ENCODE results near the gene QSOX1. TPM values are rescaled to one million over a fixed set of nuclear protein-coding genes. Genes with fewer than 3 reads are reported as not detected.

QSOX1 gene
- total RNA-seq, 1 donor from 2014 or later, result 221 TPM

DNA sequence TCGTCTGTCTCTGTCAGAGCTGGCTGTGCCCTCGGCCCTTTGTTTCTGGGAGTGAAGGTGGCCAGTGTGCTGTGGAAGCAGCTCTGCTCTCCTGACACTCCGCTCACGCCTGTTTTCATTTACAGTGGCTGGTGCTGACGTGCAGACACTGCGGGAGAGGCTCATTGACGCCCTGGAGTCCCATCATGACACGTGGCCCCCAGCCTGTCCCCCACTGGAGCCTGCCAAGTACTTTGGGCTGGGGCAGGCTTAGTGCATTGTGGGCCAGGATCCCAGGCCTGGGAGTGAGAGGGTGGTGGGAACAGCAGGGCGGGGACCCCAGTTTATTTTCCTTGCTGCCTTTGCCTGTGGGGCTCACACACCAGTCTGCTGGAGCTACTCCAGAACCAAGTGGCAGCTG is 21.1 kb downstream of the QSOX1 start:
- peaks cover 22% of the 10 kb centered on the region for H3K36me3 Mint-ChIP-seq (ENCODE audit: insufficient read depth)
- H3K9me3 Mint-ChIP-seq (ENCODE audit: low read depth), result no peaks in the 10 kb centered on the region
- TF ChIP-seq CTCF (IDR thresholded peaks at IDR 0.05; ENCODE audit: unreplicated experiment), result no peak
- H3K4me3 Mint-ChIP-seq (ENCODE audit: low read depth), result no peak overlapping the region
- no peaks in the 10 kb centered on the region for H3K27me3 Mint-ChIP-seq
- H3K4me1 Mint-ChIP-seq (ENCODE audit: low read depth), result peaks cover 6% of the 10 kb centered on the region
- DNase-seq (ENCODE audit: low spot score, unreplicated experiment), result no peak
- H3K27ac Mint-ChIP-seq, result no peak overlapping the region

- TF ChIP-seq CTCF (IDR thresholded peaks at IDR 0.05; ENCODE audit: unreplicated experiment), result no peak
- peaks cover 18% of the 10 kb centered on the region for H3K36me3 Mint-ChIP-seq (ENCODE audit: insufficient read depth)
- DNase-seq (ENCODE audit: low spot score, unreplicated experiment), result no peak
- H3K4me1 Mint-ChIP-seq (ENCODE audit: low read depth), result no peaks in the 10 kb centered on the region
- no peak overlapping the region for H3K27ac Mint-ChIP-seq
- no peak overlapping the region for H3K4me3 Mint-ChIP-seq (ENCODE audit: low read depth)
- no peaks in the 10 kb centered on the region for H3K27me3 Mint-ChIP-seq
- no peaks in the 10 kb centered on the region for H3K9me3 Mint-ChIP-seq (ENCODE audit: low read depth)
Measured at GRCh38 chr1:180176965-180177364, 22.3 kb downstream of the QSOX1 start.

- Mint-ChIP-seq H3K27me3 (no peaks in the 10 kb centered on the region), H3K36me3 (ENCODE audit: insufficient read depth) (peaks cover 18% of the 10 kb centered on the region), H3K4me3 (ENCODE audit: low read depth) (no peak overlapping the region), H3K9me3 (ENCODE audit: low read depth) (no peaks in the 10 kb centered on the region), H3K27ac (no peak overlapping the region), H3K4me1 (ENCODE audit: low read depth) (no peaks in the 10 kb centered on the region)
- no peak for TF ChIP-seq CTCF (IDR thresholded peaks at IDR 0.05; ENCODE audit: unreplicated experiment)
- no peak for DNase-seq (ENCODE audit: low spot score, unreplicated experiment)
Measured at GRCh38 chr1:180177931-180178330, 23.3 kb downstream of the QSOX1 start.

DNA sequence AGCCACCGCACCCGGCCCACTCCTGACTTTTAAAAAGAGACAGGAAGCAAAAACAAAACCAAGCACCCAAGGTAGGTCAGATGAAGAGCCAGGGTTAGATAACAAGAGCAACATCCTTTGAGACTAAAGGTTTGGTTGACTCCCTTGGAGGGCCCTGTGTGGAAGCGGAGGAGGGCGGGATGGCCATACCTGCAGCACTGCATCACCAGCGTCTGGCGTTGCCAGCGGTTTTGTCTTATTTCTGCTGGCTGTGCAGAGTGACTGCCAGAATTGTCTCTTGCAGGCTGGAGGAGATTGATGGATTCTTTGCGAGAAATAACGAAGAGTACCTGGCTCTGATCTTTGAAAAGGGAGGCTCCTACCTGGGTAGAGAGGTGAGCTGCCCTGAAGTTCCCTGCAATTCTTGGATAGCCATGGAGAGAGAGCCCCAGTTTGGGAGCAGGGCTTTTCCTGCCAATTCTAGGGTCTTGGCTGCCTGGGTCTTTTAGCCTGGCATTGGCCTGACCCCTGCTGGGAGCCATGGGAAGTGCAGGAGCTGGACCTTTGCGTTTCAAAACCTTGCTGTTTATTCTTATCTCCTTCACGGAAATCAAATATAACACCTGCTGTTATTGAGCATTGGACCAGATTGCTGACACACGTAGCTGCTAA is 24.0 kb downstream of the QSOX1 start:
- peaks cover 17% of the 10 kb centered on the region for H3K36me3 Mint-ChIP-seq (ENCODE audit: insufficient read depth)
- no peaks in the 10 kb centered on the region for H3K9me3 Mint-ChIP-seq (ENCODE audit: low read depth)
- no peaks in the 10 kb centered on the region for H3K4me1 Mint-ChIP-seq (ENCODE audit: low read depth)

More for the DNA sequence above, 24.0 kb downstream of the QSOX1 start:
- Mint-ChIP-seq H3K4me3 (ENCODE audit: low read depth) (no peak overlapping the region), H3K27ac (no peak overlapping the region), H3K27me3 (no peaks in the 10 kb centered on the region)
- peak; percentile 66 for DNase-seq (ENCODE audit: low spot score, unreplicated experiment)
- TF ChIP-seq CTCF (IDR thresholded peaks at IDR 0.05; ENCODE audit: unreplicated experiment), result peak; percentile 93
